PC-3 (cell line): ENCODE measurements around the gene CREG2.

Experiments
- EZH2phosphoT487 ChIP-seq: fragments of 300-600 bp; sonication (generic); IDR thresholded peaks from 2 replicates; pipeline ENCODE4 v1.6.1; 2018; ENCODE audit warnings: mild to moderate bottlenecking, antibody characterized with exemption, low read length, borderline replicate concordance
- TF ChIP-seq, protein P1 (sequence below): fragments of 300-600 bp; sonication (generic); conservative IDR thresholded peaks from 2 replicates; pipeline ENCODE4 v1.5.1; 2017; ENCODE audit warnings: antibody characterized with exemption, low read depth, mild to moderate bottlenecking, low read length

DNA sequence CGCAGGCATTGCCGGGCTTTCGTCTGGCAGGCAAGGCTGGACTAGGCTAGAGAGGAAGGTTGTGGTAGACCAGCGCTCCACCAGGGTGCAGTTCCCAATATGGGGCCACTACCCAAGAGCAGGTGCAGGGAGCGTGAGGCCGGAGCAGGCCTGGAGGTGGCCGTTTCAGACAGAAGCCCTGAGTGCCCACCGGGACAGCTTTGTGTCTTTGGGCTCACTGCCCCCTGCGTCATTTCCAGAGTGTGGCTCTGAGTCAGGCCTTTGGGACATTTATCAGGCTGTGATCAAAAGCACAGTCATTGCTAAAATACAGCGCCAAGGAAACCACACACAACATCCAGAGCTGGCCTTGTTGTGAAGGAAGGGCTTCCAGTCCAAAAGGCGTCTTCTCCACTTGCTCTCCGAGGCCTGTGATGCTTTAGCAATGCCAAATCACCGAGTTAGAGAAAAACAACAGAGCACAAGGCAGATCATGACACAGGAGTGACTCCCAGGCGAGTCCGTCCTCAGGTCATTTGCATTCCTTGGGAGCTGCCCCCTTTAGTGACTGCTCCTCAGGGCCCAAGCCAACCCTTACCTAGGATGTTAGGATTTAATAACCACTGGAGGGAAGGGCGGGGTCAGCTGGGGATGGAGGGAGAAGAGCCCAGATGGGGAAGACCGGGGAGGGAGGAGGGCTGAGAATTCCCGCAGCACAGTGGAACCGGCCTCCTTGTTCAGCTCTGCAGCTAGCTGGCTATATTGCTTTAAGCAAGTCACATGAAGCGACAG lies 45.3 kb upstream of the CREG2 start:
- TF ChIP-seq, protein P1, sequence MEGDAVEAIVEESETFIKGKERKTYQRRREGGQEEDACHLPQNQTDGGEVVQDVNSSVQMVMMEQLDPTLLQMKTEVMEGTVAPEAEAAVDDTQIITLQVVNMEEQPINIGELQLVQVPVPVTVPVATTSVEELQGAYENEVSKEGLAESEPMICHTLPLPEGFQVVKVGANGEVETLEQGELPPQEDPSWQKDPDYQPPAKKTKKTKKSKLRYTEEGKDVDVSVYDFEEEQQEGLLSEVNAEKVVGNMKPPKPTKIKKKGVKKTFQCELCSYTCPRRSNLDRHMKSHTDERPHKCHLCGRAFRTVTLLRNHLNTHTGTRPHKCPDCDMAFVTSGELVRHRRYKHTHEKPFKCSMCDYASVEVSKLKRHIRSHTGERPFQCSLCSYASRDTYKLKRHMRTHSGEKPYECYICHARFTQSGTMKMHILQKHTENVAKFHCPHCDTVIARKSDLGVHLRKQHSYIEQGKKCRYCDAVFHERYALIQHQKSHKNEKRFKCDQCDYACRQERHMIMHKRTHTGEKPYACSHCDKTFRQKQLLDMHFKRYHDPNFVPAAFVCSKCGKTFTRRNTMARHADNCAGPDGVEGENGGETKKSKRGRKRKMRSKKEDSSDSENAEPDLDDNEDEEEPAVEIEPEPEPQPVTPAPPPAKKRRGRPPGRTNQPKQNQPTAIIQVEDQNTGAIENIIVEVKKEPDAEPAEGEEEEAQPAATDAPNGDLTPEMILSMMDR: no peak
- no peak for TF ChIP-seq EZH2phosphoT487
